Esophagus mucosa (tissue), 1 donor: ENCODE results near the gene CDX1. TPM values are rescaled to one million over a fixed set of nuclear protein-coding genes. Genes with fewer than 3 reads are reported as not detected.
A peak's percentile ranks its signal among the peaks of the same experiment; 100 is the strongest.

Source experiments
- ATAC-seq: fragments of 200-7000 bp; cut with Tn5 transposase; one replicate; pipeline ENCODE4 v1.9.1; 2020
- total RNA-seq: library from RNA; stranded (reverse); gene quantifications from one replicate; pipeline ENCODE4 v1.2.4, GENCODE V29; 2023
- donor health status: DM: yes; HTN: yes; CAD: no.

The CDX1 gene
- total RNA-seq, 1 donor from 2014 or later, result not detected

- ATAC-seq, result no peak
Measured at GRCh38 chr5:150184006-150184405, 17.4 kb downstream of the CDX1 start.

- no peak for ATAC-seq
Measured at GRCh38 chr5:150184990-150185912, 18.7 kb downstream of the CDX1 start.

- ATAC-seq, result no peak
Measured at GRCh38 chr5:150186137-150186536, 19.6 kb downstream of the CDX1 start.

GRCh38 chr5:150186897-150187296, 20.3 kb downstream of the CDX1 start:
- no peak for ATAC-seq

- no peak for ATAC-seq
Measured at GRCh38 chr5:150188146-150188842, 21.7 kb downstream of the CDX1 start.

GRCh38 chr5:150189326-150189725, 22.7 kb downstream of the CDX1 start:
- no peak for ATAC-seq

GRCh38 chr5:150189728-150190502, 23.3 kb downstream of the CDX1 start, which contains the start of gene SLC6A7:
TSS of gene SLC6A7 (plus strand) at chr5:150190062. CDS start at chr5:150190328, 266 bp downstream.
- peak; percentile 39 for ATAC-seq

GRCh38 chr5:150190503-150190979, 24.0 kb downstream of the CDX1 start:
- ATAC-seq, result no peak

GRCh38 chr5:150190987-150191386, 24.4 kb downstream of the CDX1 start:
- no peak for ATAC-seq

GRCh38 chr5:150192462-150192861, 25.9 kb downstream of the CDX1 start:
- ATAC-seq, result no peak

GRCh38 chr5:150195736-150196485, 29.3 kb downstream of the CDX1 start:
- ATAC-seq, result no peak

GRCh38 chr5:150196514-150196913, 29.9 kb downstream of the CDX1 start:
- no peak for ATAC-seq

GRCh38 chr5:150196986-150197385, 30.4 kb downstream of the CDX1 start:
- ATAC-seq, result no peak

GRCh38 chr5:150197476-150197875, 30.9 kb downstream of the CDX1 start:
- no peak for ATAC-seq

- no peak for ATAC-seq
Measured at GRCh38 chr5:150202501-150202900, 35.9 kb downstream of the CDX1 start.

- no peak for ATAC-seq
Measured at GRCh38 chr5:150203832-150204589, 37.4 kb downstream of the CDX1 start.

GRCh38 chr5:150204590-150204960, 38.0 kb downstream of the CDX1 start:
- ATAC-seq, result no peak

GRCh38 chr5:150206098-150206778, 39.7 kb downstream of the CDX1 start:
- no peak for ATAC-seq

- ATAC-seq, result no peak
Measured at GRCh38 chr5:150206779-150207115, 40.2 kb downstream of the CDX1 start.

GRCh38 chr5:150208187-150209098, 41.9 kb downstream of the CDX1 start:
- ATAC-seq, result peak; percentile 12
